H1 (cell line): ENCODE measurements around the gene PHLDB3. TPM values are rescaled to one million over a fixed set of nuclear protein-coding genes. Genes with fewer than 3 reads are reported as not detected.

ENCODE experiments used
- CTCF ChIA-PET: fragments of 300-600 bp; sonication (Branson Sonifier 250); formaldehyde crosslinking; loops from one replicate; lab custom pipeline; 2021; ENCODE audit not compliant: partially characterized antibody; lab: Charles Lee
- POLR2A ChIA-PET: fragments of 300-600 bp; sonication (Branson Sonifier 250); formaldehyde crosslinking; loops from one replicate; lab custom pipeline; 2021; ENCODE audit warnings: inconsistent platforms; ENCODE audit not compliant: partially characterized antibody; lab: Charles Lee
- DNase-seq, 2 experiments: peaks; one replicate each; pipeline versions ENCODE4 v3.0.0 to v3.0.0-alpha.2; 2010 to 2022; ENCODE audit warnings: low spot score in 2 of 2, low read depth in 1 of 2, mixed read lengths in 1 of 2
- FAIRE-seq: peaks from 2 replicates; lab custom pipeline; 2011; peaks lifted over from hg19 to GRCh38; lab: Jason Lieb, UNC
- H2AFZ ChIP-seq: 2 replicates; pipeline ENCODE4 v1.8.1; 2012; ENCODE audit warnings: low read length, inconsistent platforms
- H2AK5ac ChIP-seq: 2 replicates; pipeline ENCODE4 v1.6.1; 2013; ENCODE audit warnings: low read depth, low read length
- H2BK120ac ChIP-seq: replicated peaks from 2 replicates; pipeline ENCODE3; 2013; ENCODE audit warnings: low read depth, low read length, inconsistent platforms
- H2BK12ac ChIP-seq: 2 replicates; pipeline ENCODE4 v1.6.1; 2013; ENCODE audit warnings: low read depth, low read length
- H2BK15ac ChIP-seq: 2 replicates; pipeline ENCODE4 v1.6.1; 2013; ENCODE audit warnings: low read length
- H2BK20ac ChIP-seq: 2 replicates; pipeline ENCODE4 v1.6.1; 2013; ENCODE audit warnings: low read length
- H2BK5ac ChIP-seq: 2 replicates; pipeline ENCODE4 v1.6.1; 2013; ENCODE audit warnings: low read depth, low read length
- H3K14ac ChIP-seq: 2 replicates; pipeline ENCODE4 v1.6.1; 2013; ENCODE audit warnings: inconsistent platforms; ENCODE audit not compliant: insufficient read length
- H3K18ac ChIP-seq: 2 replicates; pipeline ENCODE4 v1.6.1; 2013; ENCODE audit warnings: low read length; ENCODE audit errors: extremely low read depth
- H3K23ac ChIP-seq: 2 replicates; pipeline ENCODE4 v1.6.1; 2013; ENCODE audit warnings: inconsistent platforms; ENCODE audit not compliant: insufficient read length
- H3K23me2 ChIP-seq: 2 replicates; pipeline ENCODE4 v1.6.1; 2013; ENCODE audit warnings: low read depth, low read length
- H3K27ac ChIP-seq: 2 replicates; pipeline ENCODE4 v1.6.1; 2011; ENCODE audit warnings: low read depth, low read length, inconsistent platforms
- H3K27me3 ChIP-seq, 4 experiments: replicated peaks in 1 of 4; 1 replicate in 1 of 4; 2 replicates in 3 of 4; pipeline versions ENCODE4 v1.6.1 to v1.8.1; 2011 to 2013; ENCODE audit warnings: low read length in 3 of 4, mild to moderate bottlenecking in 3 of 4, inconsistent platforms in 2 of 4, mixed read lengths in 2 of 4, moderate library complexity in 1 of 4; ENCODE audit not compliant: control insufficient read depth in 3 of 4, insufficient read depth in 3 of 4; ENCODE audit errors: extremely low read depth in 1 of 4
- H3K36me3 ChIP-seq, 4 experiments: 2 replicates each; pipeline versions ENCODE4 v1.6.1 to v1.8.1; 2011 to 2013; ENCODE audit warnings: mild to moderate bottlenecking in 4 of 4, low read length in 3 of 4, moderate library complexity in 2 of 4, control low read depth in 1 of 4, inconsistent platforms in 1 of 4; ENCODE audit not compliant: insufficient read depth in 4 of 4, control insufficient read depth in 2 of 4
- H3K4ac ChIP-seq: replicated peaks from 2 replicates; pipeline ENCODE3; 2013; ENCODE audit warnings: low read length, low read depth, mixed read lengths, inconsistent platforms; ENCODE audit not compliant: insufficient read length
- H3K4me1 ChIP-seq, 4 experiments: replicated peaks in 1 of 4; 1 replicate in 1 of 4; 2 replicates in 3 of 4; pipeline versions ENCODE4 v1.6.1 to v1.8.1; 2011 to 2013; ENCODE audit warnings: low read length in 3 of 4, inconsistent platforms in 2 of 4, mixed read lengths in 1 of 4; ENCODE audit not compliant: insufficient read depth in 4 of 4, control insufficient read depth in 3 of 4
- H3K4me2 ChIP-seq, 2 experiments: 2 replicates each; pipeline versions ENCODE4 v1.6.1 to v1.8.1; 2011 to 2013; ENCODE audit warnings: low read depth in 2 of 2, low read length in 2 of 2, control low read depth in 1 of 2, inconsistent platforms in 1 of 2, mild to moderate bottlenecking in 1 of 2; ENCODE audit not compliant: insufficient read depth in 1 of 2
- H3K4me3 ChIP-seq, 4 experiments: fragments of 200-600, 300-600 bp in 1 of 4; sonication (generic), shearing (Covaris generic), sonication (Bioruptor Twin) in 1 of 4; 2 replicates each; pipeline versions ENCODE4 v1.5.1 to v1.8.1; 2011 to 2016; ENCODE audit warnings: low read length in 4 of 4, low read depth in 3 of 4, control low read depth in 2 of 4, inconsistent platforms in 2 of 4, mild to moderate bottlenecking in 2 of 4, mixed read lengths in 1 of 4, moderate library complexity in 1 of 4; ENCODE audit not compliant: insufficient read depth in 2 of 4; ENCODE audit errors: extremely low read depth in 1 of 4
- H3K56ac ChIP-seq: replicated peaks from 2 replicates; pipeline ENCODE3; 2013; ENCODE audit warnings: low read depth, mild to moderate bottlenecking, mixed read lengths, low read length, inconsistent platforms; ENCODE audit not compliant: insufficient read length
- H3K79me1 ChIP-seq: 2 replicates; pipeline ENCODE4 v1.6.1; 2013; ENCODE audit warnings: low read depth, low read length, control low read depth
- H3K79me2 ChIP-seq, 2 experiments: 2 replicates each; pipeline versions ENCODE4 v1.6.1 to v1.8.1; 2012 to 2013; ENCODE audit warnings: low read length in 2 of 2, mild to moderate bottlenecking in 2 of 2, inconsistent platforms in 1 of 2; ENCODE audit not compliant: insufficient read depth in 2 of 2, control insufficient read depth in 1 of 2
- H3K9ac ChIP-seq, 4 experiments: replicated peaks in 1 of 4; 1 replicate in 1 of 4; 2 replicates in 3 of 4; pipeline versions ENCODE4 v1.6.1 to v1.8.1; 2011 to 2013; ENCODE audit warnings: low read depth in 3 of 4, low read length in 3 of 4, control low read depth in 2 of 4, mild to moderate bottlenecking in 2 of 4, moderate library complexity in 2 of 4, inconsistent platforms in 1 of 4; ENCODE audit errors: extremely low read depth in 1 of 4
- H3K9me3 ChIP-seq, 2 experiments: 2 replicates each; pipeline versions ENCODE4 v1.6.1 to v1.8.1; 2012 to 2013; ENCODE audit warnings: mild to moderate bottlenecking in 2 of 2, moderate library complexity in 2 of 2, control low read depth in 1 of 2, inconsistent platforms in 1 of 2, low read depth in 1 of 2, low read length in 1 of 2, mixed read lengths in 1 of 2; ENCODE audit not compliant: insufficient read depth in 2 of 2
- H4K20me1 ChIP-seq, 2 experiments: replicated peaks in 1 of 2; 2 replicates each; pipeline versions ENCODE3 to v1.8.1; 2011 to 2013; ENCODE audit warnings: inconsistent platforms in 2 of 2, low read length in 2 of 2, mild to moderate bottlenecking in 1 of 2; ENCODE audit not compliant: insufficient read depth in 2 of 2, control insufficient read depth in 1 of 2
- H4K5ac ChIP-seq: 2 replicates; pipeline ENCODE4 v1.6.1; 2013; ENCODE audit warnings: low read length, low read depth, mixed read lengths, inconsistent platforms; ENCODE audit not compliant: insufficient read length
- H4K8ac ChIP-seq: 2 replicates; pipeline ENCODE4 v1.8.0; 2013; ENCODE audit warnings: mild to moderate bottlenecking, moderate library complexity, low read length, inconsistent platforms; ENCODE audit not compliant: insufficient read depth; ENCODE audit errors: extremely low read depth
- H4K91ac ChIP-seq: replicated peaks from 2 replicates; pipeline ENCODE3; 2013; ENCODE audit warnings: low read length, mixed read lengths, inconsistent platforms; ENCODE audit not compliant: insufficient read length
- CBX5 ChIP-seq: fragments of 300-800, 300-1000 bp; sonication (generic); IDR thresholded peaks from 2 replicates; pipeline ENCODE4 v1.7.1; 2016; ENCODE audit warnings: antibody characterized with exemption, low read length, low read depth
- CBX8 ChIP-seq: fragments of 300-800, 300-1000 bp; sonication (generic); IDR thresholded peaks from 2 replicates; pipeline ENCODE4 v1.7.1; 2016; ENCODE audit warnings: low read depth, low read length, borderline replicate concordance
- CHD2 ChIP-seq: IDR thresholded peaks from 2 replicates; pipeline ENCODE4 v1.6.1; 2012; ENCODE audit warnings: low read length, improper control_type of control experiment
- CTCF ChIP-seq, 3 experiments: IDR thresholded peaks; 1 replicate in 2 of 3; 2 replicates in 1 of 3; pipeline versions ENCODE4 v1.5.1 to v1.6.1; 2011; ENCODE audit warnings: low read length in 3 of 3, mild to moderate bottlenecking in 3 of 3, inconsistent platforms in 2 of 3, low read depth in 1 of 3, moderate library complexity in 1 of 3; ENCODE audit not compliant: insufficient read depth in 1 of 3; ENCODE audit errors: control extremely low read depth in 1 of 3
- E2F6 ChIP-seq: IDR thresholded peaks from 2 replicates; pipeline ENCODE4 v1.6.1; 2012; ENCODE audit warnings: inconsistent platforms
- GTF2F1 ChIP-seq: IDR thresholded peaks from 2 replicates; pipeline ENCODE4 v1.6.1; 2012; ENCODE audit warnings: low read depth, low read length, improper control_type of control experiment, borderline replicate concordance
- NANOG ChIP-seq: IDR thresholded peaks from 2 replicates; pipeline ENCODE4 v1.6.1; 2011; ENCODE audit warnings: low read length, low read depth, mild to moderate bottlenecking, inconsistent platforms; ENCODE audit not compliant: insufficient read depth, poor library complexity, severe bottlenecking
- NRF1 ChIP-seq: IDR thresholded peaks from 2 replicates; pipeline ENCODE4 v1.6.1; 2011; ENCODE audit warnings: mild to moderate bottlenecking, low read depth, low read length, improper control_type of control experiment
- POU5F1 ChIP-seq: IDR thresholded peaks from 2 replicates; pipeline ENCODE4 v1.6.1; 2011; ENCODE audit warnings: low read depth, mild to moderate bottlenecking, low read length, moderate library complexity
- SUZ12 ChIP-seq: fragments of 200-600 bp; sonication (generic); IDR thresholded peaks from 2 replicates; pipeline ENCODE4 v1.6.1; 2012; ENCODE audit warnings: mild to moderate bottlenecking, inconsistent platforms, low read length, moderate library complexity, mixed read lengths
- TAF1 ChIP-seq: IDR thresholded peaks from 2 replicates; pipeline ENCODE4 v1.6.1; 2011; ENCODE audit warnings: mild to moderate bottlenecking, low read depth, low read length
- WGBS, 2 experiments: shearing (Covaris generic) in 1 of 2; methylation state at CpG; one replicate each; pipeline versions ENCODE4 v1.1.6 to v1.1.7; 2013 to 2015; ENCODE audit warnings: low lambda C conversion rate in 2 of 2, mixed read lengths in 2 of 2, inconsistent platforms in 1 of 2, low coverage in 1 of 2, missing lambda C conversion rate in 1 of 2; ENCODE audit not compliant: insufficient replicate concordance in 2 of 2, insufficient coverage in 1 of 2, insufficient read length in 1 of 2; ENCODE audit errors: extremely low coverage in 1 of 2, missing lambda C conversion rate in 1 of 2; 5-methylcytosine and 5-hydroxymethylcytosine counted together
- polyA plus RNA-seq, 7 experiments: library from polyadenylated mRNA; depleted of rRNA in 3 of 7; stranded (reverse) in 5 of 7; unstranded in 2 of 7; fragments of >200 nt in 5 of 7; fragments of 200-250 nt in 2 of 7; gene quantifications; 1 replicate in 5 of 7; 2 replicates in 1 of 7; 4 replicates in 1 of 7; pipeline versions ENCODE4 v1.2.1 to v1.2.3, GENCODE V29; 2011 to 2013; ENCODE audit warnings: missing spikeins in 2 of 7, mixed read lengths in 2 of 7
- total RNA-seq: library from RNA; stranded (reverse); fragmentation: NEBNext Ultra II Directional; extraction: Animal tissue kit (Norgen Biotek cat#: 25700); gene quantifications from 2 replicates; pipeline ENCODE4 v1.2.1, GENCODE V29; 2021

PHLDB3 gene
- total and polyA plus RNA-seq, 2 of the 8 experiments (the other 6 are each of a cell fraction or from before 2014, with no cell fraction given) = 4.0 to 8.5 TPM

GRCh38 chr19:43450545-43450997 lies 54.0 kb downstream of the PHLDB3 start:
- CTCF ChIA-PET = interaction anchor here (0.7 to 6.5 kb wide), 4 partner anchors 32 to 176 kb away, joined by 3 to 192 read pairs (median 4); partner anchors contain the start of gene ETHE1
- no peak overlapping the region for H2AFZ ChIP-seq
- no peak for TF ChIP-seq TAF1
- TF ChIP-seq NANOG = no peak
- no peak for TF ChIP-seq SUZ12
- TF ChIP-seq CTCF (IDR thresholded peaks at IDR 0.05; ENCODE audit: control extremely low read depth in 1 of 3, insufficient read depth in 1 of 3, low read depth in 1 of 3, low read length in 3 of 3) = no peak
- no peak for TF ChIP-seq CBX8
- no peak for TF ChIP-seq CBX5
- TF ChIP-seq CHD2 = no peak
- TF ChIP-seq GTF2F1 = no peak
- no peak for TF ChIP-seq NRF1
- TF ChIP-seq POU5F1 = no peak
- TF ChIP-seq E2F6 = no peak

More at GRCh38 chr19:43450545-43450997, 54.0 kb downstream of the PHLDB3 start:
- H3K23ac ChIP-seq = no peak overlapping the region
- no peak for FAIRE-seq
- no peak overlapping the region for H4K8ac ChIP-seq
- no peak overlapping the region for H3K27ac ChIP-seq
- H3K14ac ChIP-seq = no peak overlapping the region
- H3K4ac ChIP-seq = no peak overlapping the region
- H3K18ac ChIP-seq = no peak overlapping the region
- H3K36me3 ChIP-seq = no peaks in the 10 kb centered on the region
- H4K5ac ChIP-seq = no peak overlapping the region
- no peak overlapping the region for H2BK15ac ChIP-seq
- no peaks in the 10 kb centered on the region for H3K23me2 ChIP-seq
- no peak for DNase-seq
- H2BK120ac ChIP-seq = no peak overlapping the region
- no peak overlapping the region for H3K9ac ChIP-seq
- H3K27me3 ChIP-seq = no peaks in the 10 kb centered on the region
- H3K9me3 ChIP-seq = peaks cover 3 to 4% of the 10 kb centered on the region in 2 experiments; a peak in 1 of 4 replicates
- POLR2A ChIA-PET = no interaction called here
- H2BK5ac ChIP-seq = no peak overlapping the region
- H2AK5ac ChIP-seq = no peak overlapping the region
- no peaks in the 10 kb centered on the region for H3K4me1 ChIP-seq
- 77% methylated on average over 2 of the region's 2 CpGs; no CpG with 5 or more reads in 1 of the 2 experiments for WGBS, 2 experiments
- no peaks in the 10 kb centered on the region for H3K79me1 ChIP-seq
- H3K4me2 ChIP-seq = no peak overlapping the region
- H2BK20ac ChIP-seq = no peak overlapping the region
- no peaks in the 10 kb centered on the region for H4K20me1 ChIP-seq
- H2BK12ac ChIP-seq = no peak overlapping the region
- no peak overlapping the region for H3K56ac ChIP-seq
- no peaks in the 10 kb centered on the region for H3K79me2 ChIP-seq
- H3K4me3 ChIP-seq = no peak overlapping the region
- no peak overlapping the region for H4K91ac ChIP-seq
